Spleen (tissue), 11 donors: ENCODE data around the gene NUP50. TPM values are rescaled to one million over a fixed set of nuclear protein-coding genes. Genes with fewer than 3 reads are reported as not detected.

ENCODE experiments used
- DNase-seq: peaks from one replicate; pipeline ENCODE4 v3.0.0-alpha.2; 2020
- H3K27ac ChIP-seq, 8 donors: fragments of 200-600 bp; sonication (generic) in 7 of 8; 1 replicate in 4 of 8; 2 replicates in 4 of 8; pipeline versions ENCODE4 v1.5.0 to v1.8.0; 2016 to 2021; ENCODE audit warnings: inconsistent platforms in 4 of 8, mild to moderate bottlenecking in 4 of 8, moderate library complexity in 1 of 8
- H3K27me3 ChIP-seq, 7 donors: fragments of 200-600 bp; sonication (generic) in 6 of 7; replicated peaks in 1 of 7; 1 replicate in 4 of 7; 2 replicates in 3 of 7; pipeline versions ENCODE4 v1.5.0 to v1.8.0; 2016 to 2021; ENCODE audit warnings: inconsistent platforms in 3 of 7, mild to moderate bottlenecking in 1 of 7
- H3K36me3 ChIP-seq, 6 donors: fragments of 200-600 bp; sonication (generic) in 5 of 6; 1 replicate in 4 of 6; 2 replicates in 2 of 6; pipeline versions ENCODE4 v1.5.0 to v1.8.0; 2016 to 2021; ENCODE audit warnings: inconsistent platforms in 2 of 6
- H3K4me1 ChIP-seq, 6 donors: fragments of 200-600 bp; sonication (generic) in 5 of 6; 1 replicate in 3 of 6; 2 replicates in 3 of 6; pipeline versions ENCODE4 v1.5.0 to v1.8.0; 2016 to 2021; ENCODE audit warnings: inconsistent platforms in 3 of 6
- H3K4me3 ChIP-seq, 8 donors: fragments of 200-600 bp; sonication (generic) in 7 of 8; 1 replicate in 4 of 8; 2 replicates in 4 of 8; pipeline versions ENCODE4 v1.5.0 to v1.8.0; 2016 to 2021; ENCODE audit warnings: inconsistent platforms in 4 of 8, mild to moderate bottlenecking in 4 of 8, moderate library complexity in 2 of 8
- H3K9me3 ChIP-seq, 8 donors: fragments of 200-600 bp; sonication (generic) in 7 of 8; 1 replicate in 4 of 8; 2 replicates in 4 of 8; pipeline versions ENCODE4 v1.5.0 to v1.8.0; 2016 to 2021; ENCODE audit warnings: inconsistent platforms in 4 of 8
- POLR2A ChIP-seq, 3 donors: fragments of 450-650 bp; IDR thresholded peaks; one replicate each; pipeline ENCODE4 v1.5.1; 2017; ENCODE audit warnings: antibody characterized with exemption in 3 of 3, mild to moderate bottlenecking in 1 of 3
- POLR2AphosphoS5 ChIP-seq, 3 donors: sonication (generic); formaldehyde crosslinking; IDR thresholded peaks; one replicate each; pipeline ENCODE4 v1.5.1; 2017; ENCODE audit warnings: antibody characterized with exemption in 3 of 3
- WGBS, 5 donors: extraction: QIAGEN DNeasy Blood & Tissue Kit in 3 of 5; methylation state at CpG; one replicate each; pipeline versions ENCODE4 v1.1.5 to v1.1.7; 2013 to 2018; 5-methylcytosine and 5-hydroxymethylcytosine counted together
- intact Hi-C: fragments of 100-400 bp; cut with DNase I; formaldehyde crosslinking; loops from one replicate; pipeline ENCODE4 v1.15.0; 2023; ENCODE audit warnings: low total_unique reads
- polyA plus RNA-seq, 3 donors: library from polyadenylated mRNA; stranded (reverse); fragments of 200-250 nt; gene quantifications; one replicate each; pipeline ENCODE4 v1.2.1, GENCODE V29; 2013
- total RNA-seq, 7 donors: library from RNA; depleted of rRNA in 3 of 7; stranded (reverse); fragments of >200 nt in 3 of 7; fragmentation: NEBNext Ultra II Directional in 4 of 7; extraction: Animal tissue kit (Norgen Biotek cat#: 25700) in 4 of 7; gene quantifications; one replicate each; pipeline versions ENCODE4 v1.1.0 to v1.2.1, GENCODE V29; 2016 to 2021
- TF ChIP-seq, protein P1 (sequence below), 11 experiments: fragments of 200-600 bp in 7 of 11; fragments of 450-650 bp in 4 of 11; sonication (generic) in 4 of 11; IDR thresholded peaks in 8 of 11; conservative IDR thresholded peaks in 3 of 11; 1 replicate in 7 of 11; 2 replicates in 4 of 11; pipeline versions ENCODE4 v1.4.0 to v1.8.0; 2016 to 2021; ENCODE audit warnings: antibody characterized with exemption in 11 of 11, inconsistent platforms in 4 of 11, mild to moderate bottlenecking in 1 of 11
- donor health status: healthy with polysubstance abuse.
- donor health status: DM: no; HTN: no; CAD: no; lungs with moderate emphysema.
- donor health status: DM: no; HTN: no; CAD: no.
- donor health status: Bipolar disorder and iron deficiency.
- donor health status: healthy.
- donor health status: DM: no; HTN: no; CAD: no.
- donor health status: DM: yes; HTN: yes; CAD: no.

The NUP50 gene
- total and polyA plus RNA-seq, 10 donors = 16.2 to 109 (median 94.1) TPM

DNA sequence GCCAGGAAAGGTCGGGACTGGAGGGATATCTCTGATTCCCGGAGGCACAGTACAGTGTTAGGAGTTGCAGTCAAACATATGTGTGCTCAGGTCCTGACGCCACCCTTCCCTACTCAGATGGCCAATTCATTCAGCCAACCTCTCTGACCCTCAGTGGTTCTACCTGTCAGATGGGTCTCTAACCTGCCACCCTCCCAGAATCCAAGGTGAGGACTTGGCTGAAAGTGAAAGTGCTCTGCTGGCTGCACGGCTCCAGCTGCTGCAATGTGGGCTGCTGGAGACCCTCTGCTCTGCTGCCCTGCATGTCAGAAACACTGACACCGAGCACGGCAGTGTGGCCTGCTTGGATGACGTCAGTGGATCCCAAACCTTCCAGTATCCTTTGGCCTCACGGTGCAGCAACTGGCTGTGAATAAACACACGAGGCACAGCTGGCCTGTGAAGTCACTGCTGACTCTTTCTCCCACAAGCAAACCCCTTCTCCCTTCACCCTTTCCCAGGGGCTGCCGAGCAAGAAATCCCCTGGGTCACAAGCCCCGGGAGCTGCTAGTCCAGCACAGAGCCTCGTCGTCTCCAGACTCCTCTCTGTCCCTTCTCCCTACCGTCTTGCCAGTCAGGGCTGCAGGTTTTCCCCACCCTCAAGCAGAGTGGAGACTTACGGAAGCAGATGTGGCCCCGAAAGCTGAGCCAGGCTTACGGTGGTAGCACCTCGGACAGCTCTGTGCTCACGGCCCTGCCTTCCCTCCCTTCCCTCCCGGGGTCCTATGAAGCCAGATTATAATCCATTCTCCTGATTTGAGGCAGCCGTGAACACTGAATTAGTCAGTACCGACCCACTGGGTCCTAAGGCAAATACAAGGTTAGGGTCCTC lies 52.6 kb downstream of the NUP50 start:
- WGBS, 5 donors = 68 to 85% (median 73%) methylated on average over 22 of the region's 22 CpGs
- no peak overlapping the region for H3K27ac ChIP-seq
- H3K36me3 ChIP-seq = peaks cover 0 to 10% (median 3%) of the 10 kb centered on the region in 6 donors
- H3K27me3 ChIP-seq = no peaks in the 10 kb centered on the region
- H3K9me3 ChIP-seq = no peaks in the 10 kb centered on the region
- TF ChIP-seq POLR2AphosphoS5 (IDR thresholded peaks at IDR 0.05) (no peak), POLR2A (IDR thresholded peaks at IDR 0.05) (no peak)
- TF ChIP-seq, protein P1, sequence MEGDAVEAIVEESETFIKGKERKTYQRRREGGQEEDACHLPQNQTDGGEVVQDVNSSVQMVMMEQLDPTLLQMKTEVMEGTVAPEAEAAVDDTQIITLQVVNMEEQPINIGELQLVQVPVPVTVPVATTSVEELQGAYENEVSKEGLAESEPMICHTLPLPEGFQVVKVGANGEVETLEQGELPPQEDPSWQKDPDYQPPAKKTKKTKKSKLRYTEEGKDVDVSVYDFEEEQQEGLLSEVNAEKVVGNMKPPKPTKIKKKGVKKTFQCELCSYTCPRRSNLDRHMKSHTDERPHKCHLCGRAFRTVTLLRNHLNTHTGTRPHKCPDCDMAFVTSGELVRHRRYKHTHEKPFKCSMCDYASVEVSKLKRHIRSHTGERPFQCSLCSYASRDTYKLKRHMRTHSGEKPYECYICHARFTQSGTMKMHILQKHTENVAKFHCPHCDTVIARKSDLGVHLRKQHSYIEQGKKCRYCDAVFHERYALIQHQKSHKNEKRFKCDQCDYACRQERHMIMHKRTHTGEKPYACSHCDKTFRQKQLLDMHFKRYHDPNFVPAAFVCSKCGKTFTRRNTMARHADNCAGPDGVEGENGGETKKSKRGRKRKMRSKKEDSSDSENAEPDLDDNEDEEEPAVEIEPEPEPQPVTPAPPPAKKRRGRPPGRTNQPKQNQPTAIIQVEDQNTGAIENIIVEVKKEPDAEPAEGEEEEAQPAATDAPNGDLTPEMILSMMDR (IDR thresholded peaks at IDR 0.05 in 8 of 11, conservative IDR thresholded peaks at IDR 0.05 in 3 of 11) = no peak
- intact Hi-C loops = no loop called here
- H3K4me1 ChIP-seq = peaks cover 3 to 67% (median 27%) of the 10 kb centered on the region in 6 donors
- peak; percentile 54 for DNase-seq
- no peak overlapping the region for H3K4me3 ChIP-seq

DNA sequence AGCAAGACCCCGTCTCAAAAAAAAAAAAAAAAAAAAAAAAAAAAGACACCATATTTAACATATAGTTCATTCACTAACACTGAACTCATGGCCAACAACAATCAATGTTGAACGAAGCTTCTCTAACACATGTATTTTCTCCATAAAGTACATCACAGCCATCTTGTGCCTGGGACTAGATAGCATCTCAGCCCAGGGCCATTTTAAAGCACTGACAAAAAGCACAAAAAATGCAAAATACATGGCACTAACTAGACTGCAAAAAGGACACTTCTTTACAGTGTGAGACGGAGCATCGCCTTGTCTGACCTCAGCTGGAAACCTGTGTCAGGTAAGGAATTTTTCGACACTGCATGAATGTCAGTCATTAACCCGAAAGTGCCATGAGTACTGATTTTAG lies 53.6 kb downstream of the NUP50 start:
- Histone ChIP-seq H3K27me3 (no peaks in the 10 kb centered on the region), H3K4me1 (peaks cover 3 to 68% (median 31%) of the 10 kb centered on the region in 6 donors), H3K9me3 (no peaks in the 10 kb centered on the region), H3K27ac (no peak overlapping the region), H3K4me3 (no peak overlapping the region), H3K36me3 (peaks cover 0 to under 1% (median 0%) of the 10 kb centered on the region in 6 donors)
- WGBS, 5 donors = 93 to 97% (median 96%) methylated on average over 6 of the region's 6 CpGs
- DNase-seq = no peak
- intact Hi-C loops = no loop called here
- no peak for TF ChIP-seq POLR2A (IDR thresholded peaks at IDR 0.05)
- TF ChIP-seq, protein P1 (IDR thresholded peaks at IDR 0.05 in 8 of 11, conservative IDR thresholded peaks at IDR 0.05 in 3 of 11) = no peak
- no peak for TF ChIP-seq POLR2AphosphoS5 (IDR thresholded peaks at IDR 0.05)

DNA sequence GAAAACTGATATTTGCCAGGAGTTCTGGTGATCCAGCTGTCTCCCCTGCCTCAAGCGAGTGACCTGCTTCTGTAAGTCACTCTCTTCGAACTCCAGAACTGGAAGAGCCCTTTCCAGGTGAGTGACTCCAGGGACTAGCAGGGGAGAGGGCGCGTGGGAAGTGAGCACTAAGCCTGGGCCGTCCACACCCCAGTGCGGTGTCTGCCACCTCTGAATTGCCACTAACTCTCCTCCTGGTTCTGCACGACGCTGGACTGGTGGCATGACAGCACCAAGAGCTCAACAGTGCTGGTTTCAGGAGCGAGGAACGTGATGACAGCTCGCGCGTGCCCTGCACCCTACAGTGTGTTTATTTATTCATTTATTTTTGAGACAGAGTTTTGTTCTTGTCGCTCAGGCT lies 54.1 kb downstream of the NUP50 start:
- peaks cover 2 to 68% (median 30%) of the 10 kb centered on the region in 6 donors for H3K4me1 ChIP-seq
- H3K27me3 ChIP-seq = no peaks in the 10 kb centered on the region
- no peaks in the 10 kb centered on the region for H3K36me3 ChIP-seq
- H3K9me3 ChIP-seq = no peaks in the 10 kb centered on the region
- TF ChIP-seq, protein P1 (IDR thresholded peaks at IDR 0.05 in 8 of 11, conservative IDR thresholded peaks at IDR 0.05 in 3 of 11) = no peak
- TF ChIP-seq POLR2AphosphoS5 (IDR thresholded peaks at IDR 0.05) (no peak), POLR2A (IDR thresholded peaks at IDR 0.05) (no peak)
- intact Hi-C loops = no loop called here
- no peak overlapping the region for H3K27ac ChIP-seq
- DNase-seq = peak; percentile 44
- H3K4me3 ChIP-seq = no peak overlapping the region
- 93 to 96% (median 95%) methylated on average over 14 of the region's 14 CpGs for WGBS, 5 donors

DNA sequence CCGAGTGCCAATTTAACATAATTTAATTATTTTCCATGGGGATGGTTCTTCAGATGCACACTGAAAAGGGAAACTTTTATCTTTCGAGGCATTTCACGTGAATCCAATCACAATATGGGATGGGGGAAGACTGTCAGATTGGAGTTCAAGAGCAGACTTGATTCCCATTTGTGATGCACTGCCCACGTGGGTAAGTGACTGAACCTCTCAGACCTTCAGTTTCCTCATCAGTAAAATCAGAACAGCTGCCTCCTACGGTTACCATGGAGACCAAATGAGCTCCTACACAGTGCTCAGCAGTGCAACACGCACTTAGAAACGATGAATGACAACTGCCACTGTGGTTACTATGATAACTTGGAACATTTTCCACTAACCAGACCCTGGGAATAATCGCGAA lies 55.3 kb downstream of the NUP50 start:
- H3K4me1 ChIP-seq = peaks cover 0 to 68% (median 25%) of the 10 kb centered on the region in 6 donors
- H3K27me3 ChIP-seq = no peaks in the 10 kb centered on the region
- no peak overlapping the region for H3K4me3 ChIP-seq
- H3K27ac ChIP-seq = no peak overlapping the region
- intact Hi-C loops = no loop called here
- 68 to 80% (median 69%) methylated on average over 9 of the region's 9 CpGs for WGBS, 5 donors
- H3K9me3 ChIP-seq = no peaks in the 10 kb centered on the region
- no peak for DNase-seq
- H3K36me3 ChIP-seq = no peaks in the 10 kb centered on the region
- no peak for TF ChIP-seq POLR2A (IDR thresholded peaks at IDR 0.05)
- TF ChIP-seq, protein P1 (IDR thresholded peaks at IDR 0.05 in 8 of 11, conservative IDR thresholded peaks at IDR 0.05 in 3 of 11) = no peak
- TF ChIP-seq POLR2AphosphoS5 (IDR thresholded peaks at IDR 0.05) = no peak
